NOMO-1 treated with dmso at 0.1 percent for 144 hours (cell line): ENCODE measurements around the gene PLPP1.

Source experiments
- DNase-seq: peaks from one replicate; lab custom pipeline; 2025; ENCODE audit not compliant: unreplicated experiment; lab: John Stamatoyannopoulos, UW

The PLPP1 gene

DNA sequence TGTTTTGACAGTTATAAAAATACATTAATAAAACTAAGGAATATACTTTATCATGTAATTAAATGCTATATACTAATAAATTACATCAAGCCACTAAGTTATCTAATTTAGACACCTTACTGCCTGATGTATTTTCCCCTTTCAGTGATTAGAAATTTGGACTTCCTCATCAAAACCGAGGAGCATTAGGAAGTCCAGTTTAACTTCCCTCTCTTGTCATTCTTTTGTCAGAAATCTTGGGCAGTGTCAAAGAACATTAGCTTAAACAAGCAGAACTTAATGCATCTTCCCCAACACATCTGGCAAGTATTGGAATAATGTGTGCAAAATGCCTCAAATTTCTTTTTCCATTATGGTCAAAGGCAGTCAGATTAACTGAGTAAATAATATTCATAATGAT lies 81.6 kb downstream of the PLPP1 start:
- no peak for DNase-seq

DNA sequence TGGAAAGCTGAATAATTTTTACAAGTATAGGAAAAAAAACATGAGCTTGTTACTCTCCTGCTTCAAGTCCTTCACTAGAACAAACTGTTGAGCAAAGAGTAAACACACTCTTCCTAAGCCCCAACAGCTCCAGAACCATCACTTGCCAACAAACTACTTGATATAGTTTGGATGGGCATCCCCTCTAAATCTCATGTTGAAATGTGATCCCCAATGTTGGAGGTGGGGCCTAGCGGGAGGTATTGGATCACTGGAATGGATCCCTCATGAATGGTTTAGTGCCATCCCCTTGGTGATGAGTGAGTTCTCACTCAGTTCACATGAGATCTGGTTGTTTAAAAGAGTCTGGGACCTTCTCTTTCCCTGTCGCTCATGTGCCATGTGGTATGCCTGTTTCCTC lies 82.8 kb downstream of the PLPP1 start:
- no peak for DNase-seq

DNA sequence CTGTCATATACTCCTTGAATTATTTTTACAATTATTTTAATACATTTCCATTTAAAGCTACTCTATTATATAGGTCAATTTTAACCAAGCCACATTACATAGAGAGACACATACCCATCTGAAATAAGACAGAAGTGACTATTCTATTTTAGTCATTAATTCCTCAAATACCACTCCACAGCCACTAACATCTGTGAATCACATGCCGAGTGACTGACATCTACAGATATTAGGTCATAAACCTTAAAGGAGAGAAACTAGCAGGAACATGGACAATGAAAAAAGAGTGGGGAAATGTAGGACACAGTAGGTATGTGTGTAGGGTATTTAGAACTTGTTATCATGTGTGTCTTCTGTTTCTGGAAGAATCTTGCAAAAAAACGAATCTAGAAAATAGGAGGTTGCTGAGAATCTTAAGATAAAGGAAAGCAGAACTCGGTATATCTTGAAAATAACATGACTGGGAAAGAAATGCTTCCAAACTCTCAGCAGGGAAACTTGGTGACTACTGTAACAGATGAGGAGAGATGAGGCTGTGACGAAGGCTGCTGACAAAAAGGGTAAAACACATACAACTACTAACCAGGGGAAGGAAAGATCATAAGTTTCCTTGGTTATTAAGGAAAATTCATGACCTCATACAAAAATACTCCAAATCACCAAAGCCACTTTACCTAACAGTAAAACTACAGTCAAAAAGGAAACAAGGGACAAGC lies 84.6 kb downstream of the PLPP1 start:
- DNase-seq, result no peak

GRCh38 chr5:55446640-55447351 lies 88.0 kb downstream of the PLPP1 start:
- DNase-seq, result no peak

GRCh38 chr5:55445791-55446190 lies 89.0 kb downstream of the PLPP1 start:
- DNase-seq, result no peak

DNA sequence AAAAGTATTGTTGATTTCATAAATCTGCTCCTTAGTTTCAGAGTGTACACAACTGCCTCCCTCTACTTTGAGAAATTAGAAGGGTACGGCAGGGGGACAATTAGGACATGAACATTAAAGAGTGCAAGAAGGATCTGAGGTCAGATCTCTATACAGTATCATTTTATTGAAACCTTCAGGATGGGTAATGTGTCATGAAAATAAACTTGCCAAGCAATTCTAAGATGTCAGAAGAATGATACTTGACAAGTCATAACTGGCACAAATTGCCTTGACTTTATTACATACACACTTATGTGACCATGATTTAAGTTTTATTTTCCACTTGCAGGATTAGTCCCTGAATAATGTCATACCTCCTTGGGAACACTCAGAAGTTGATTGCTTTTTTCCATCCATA lies 92.8 kb downstream of the PLPP1 start:
- DNase-seq, result no peak

DNA sequence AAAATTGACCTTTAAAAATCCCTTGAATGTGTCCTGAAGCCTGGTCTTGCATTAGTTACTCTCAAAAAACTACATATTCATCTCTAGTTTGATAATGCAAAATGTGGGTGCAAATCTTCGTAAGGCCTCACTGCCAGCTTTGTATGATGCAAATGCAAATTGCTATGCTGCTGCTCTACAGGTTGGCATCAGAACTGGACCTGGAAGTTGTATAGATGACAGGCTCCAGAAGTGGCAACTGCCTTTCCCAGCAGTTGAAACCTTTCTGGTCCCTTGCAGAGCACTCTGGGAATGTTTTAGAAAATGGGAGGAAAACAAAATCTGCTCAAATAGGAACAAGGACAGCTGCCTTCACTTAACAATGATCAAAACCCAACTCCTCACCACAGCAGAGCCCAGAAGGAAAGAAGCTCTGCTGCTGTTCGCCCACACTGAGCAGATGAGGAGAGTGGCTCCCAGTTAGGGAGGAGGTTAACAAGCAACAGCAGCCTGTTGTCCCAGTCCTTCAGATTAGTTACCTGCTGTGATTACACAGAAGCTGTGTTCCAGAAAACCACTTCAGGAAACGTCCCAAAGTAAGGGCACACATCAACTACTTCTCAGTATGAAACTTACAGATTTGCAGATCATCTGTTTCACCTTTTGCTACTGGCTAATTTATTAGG lies 93.5 kb downstream of the PLPP1 start:
- no peak for DNase-seq

DNA sequence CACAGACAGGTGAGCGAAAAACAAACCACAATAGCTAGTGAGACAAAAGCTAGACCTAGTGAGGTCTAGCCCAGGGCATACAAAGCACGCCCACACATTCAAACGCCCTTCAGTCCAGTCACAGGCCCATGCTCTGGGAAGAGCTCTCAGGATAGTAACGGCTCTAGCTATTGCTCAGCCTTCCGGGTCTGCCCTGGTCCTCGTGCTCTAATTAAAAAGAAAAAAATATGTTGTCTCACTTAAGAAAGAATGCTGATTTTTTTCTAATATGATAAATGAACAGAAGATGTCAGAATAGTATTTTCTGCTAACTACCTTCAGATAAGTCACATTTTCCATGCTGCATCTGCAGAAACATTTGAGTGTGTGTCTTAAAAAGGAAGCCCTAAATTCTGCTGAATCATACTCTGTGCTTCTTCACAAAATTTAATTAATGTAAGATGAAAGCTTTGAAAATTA lies 94.5 kb downstream of the PLPP1 start:
- no peak for DNase-seq

GRCh38 chr5:55438998-55439397 lies 95.8 kb downstream of the PLPP1 start:
- no peak for DNase-seq

GRCh38 chr5:55437859-55438206 lies 96.9 kb downstream of the PLPP1 start:
- no peak for DNase-seq

GRCh38 chr5:55437452-55437851 lies 97.3 kb downstream of the PLPP1 start:
- no peak for DNase-seq

DNA sequence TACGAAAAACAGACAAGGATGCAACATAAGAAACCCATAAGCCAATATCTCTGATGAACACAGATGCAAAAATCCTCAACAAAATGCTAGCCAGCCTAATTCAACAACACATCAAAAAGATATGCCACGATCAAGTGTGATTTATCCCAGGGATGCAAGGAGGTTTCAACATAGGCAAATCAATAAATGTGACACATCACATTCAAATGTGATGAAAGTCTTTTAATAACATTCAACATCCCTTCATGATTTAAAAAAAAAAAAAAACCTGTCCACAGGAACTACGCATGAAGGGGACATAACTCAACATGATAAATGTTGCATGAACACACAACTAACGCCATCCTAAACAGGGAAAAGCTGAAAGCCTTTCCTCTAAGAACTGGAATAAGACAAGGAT lies 102.2 kb downstream of the PLPP1 start:
- DNase-seq, result no peak

DNA sequence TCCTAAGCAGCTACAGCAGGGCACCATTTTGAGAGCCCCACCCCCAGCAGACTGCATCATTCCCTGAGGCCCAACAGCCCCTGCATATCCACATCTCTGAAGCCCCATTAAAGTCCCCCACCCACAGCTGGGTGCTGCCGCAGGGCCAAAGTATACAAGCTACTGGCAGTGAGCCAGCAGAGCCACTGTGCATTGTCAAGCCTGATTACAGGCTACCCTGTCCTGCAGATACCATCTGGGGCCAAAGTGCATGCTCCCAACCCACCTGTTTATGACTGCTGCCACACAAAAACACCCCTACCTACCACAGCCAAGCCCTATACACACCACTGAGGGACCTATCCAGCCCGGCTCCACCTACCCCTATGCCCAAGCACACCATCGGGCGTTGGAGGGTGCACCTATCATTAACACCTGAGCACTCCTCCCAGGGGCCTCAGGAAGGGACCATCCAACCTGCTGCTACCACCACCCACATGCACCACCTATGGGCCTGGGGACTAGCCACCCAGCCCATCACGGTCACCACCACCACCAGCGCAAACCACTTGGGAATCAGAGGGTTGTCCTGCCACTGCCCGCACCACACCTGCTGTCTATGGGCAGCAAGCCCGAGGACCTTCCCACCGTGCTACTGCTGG lies 105.0 kb downstream of the PLPP1 start:
- DNase-seq, result no peak

DNA sequence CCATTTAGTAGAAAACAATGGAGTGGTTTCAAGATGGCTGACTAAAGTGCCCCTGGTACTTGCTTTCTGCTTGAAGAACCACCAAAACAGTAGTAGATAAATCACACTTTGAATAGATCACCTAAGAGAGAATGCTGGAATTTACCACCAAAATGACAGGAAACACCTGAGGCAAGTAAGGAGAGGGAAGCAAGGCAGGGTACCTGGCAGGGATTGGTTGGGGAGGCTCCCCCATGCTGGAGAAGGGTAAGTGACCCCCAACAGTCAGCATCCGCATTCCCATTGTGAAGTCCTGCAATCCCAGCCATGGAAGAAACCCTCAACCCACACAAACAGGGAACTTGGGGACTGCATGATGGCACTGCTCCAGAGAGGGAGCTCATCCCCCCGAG lies 105.5 kb downstream of the PLPP1 start:
- DNase-seq, result no peak

DNA sequence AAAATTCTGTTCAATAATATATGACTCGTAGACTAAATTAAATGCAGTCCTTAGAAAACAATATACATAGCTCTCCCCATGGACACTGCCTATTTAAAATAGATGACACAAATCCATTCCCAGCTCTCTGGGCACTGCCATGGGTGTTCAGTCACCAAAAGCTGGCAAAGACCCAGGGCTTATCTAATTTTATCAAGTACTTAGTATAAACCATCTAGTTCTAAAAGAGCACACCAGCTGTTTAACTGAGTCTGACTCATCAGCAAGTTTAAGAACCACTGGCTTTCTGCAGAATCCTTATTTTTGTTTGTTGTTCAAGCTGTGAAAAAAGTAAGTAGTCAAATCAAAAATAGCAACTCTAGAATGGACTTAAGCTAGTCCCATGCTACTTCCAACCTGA lies 107.6 kb downstream of the PLPP1 start:
- no peak for DNase-seq

- DNase-seq, result no peak
These were observed 108.3 kb downstream of the PLPP1 start for GRCh38 chr5:55426455-55426854.

DNA sequence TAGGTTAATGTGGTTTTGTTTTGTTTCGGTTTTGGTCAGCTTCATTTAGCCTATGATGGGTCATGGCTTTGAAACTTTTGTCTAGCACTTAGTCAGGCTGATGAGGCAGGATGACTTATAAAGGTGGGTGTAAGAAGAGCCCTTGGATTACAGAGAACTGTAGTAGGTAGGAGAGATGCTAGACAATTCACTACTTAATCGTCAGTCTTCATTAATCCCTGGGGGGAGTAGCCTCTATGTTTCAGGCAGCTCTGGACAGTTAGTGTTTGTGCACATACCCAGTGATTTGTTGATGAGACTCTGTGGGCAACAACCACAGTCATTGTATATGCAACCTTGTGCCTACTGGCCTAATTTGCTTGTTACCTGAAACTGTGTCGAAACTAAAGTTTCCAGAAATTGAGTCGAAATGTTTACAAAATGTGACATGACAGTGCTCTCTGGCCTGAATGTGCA lies 113.7 kb downstream of the PLPP1 start:
- no peak for DNase-seq

DNA sequence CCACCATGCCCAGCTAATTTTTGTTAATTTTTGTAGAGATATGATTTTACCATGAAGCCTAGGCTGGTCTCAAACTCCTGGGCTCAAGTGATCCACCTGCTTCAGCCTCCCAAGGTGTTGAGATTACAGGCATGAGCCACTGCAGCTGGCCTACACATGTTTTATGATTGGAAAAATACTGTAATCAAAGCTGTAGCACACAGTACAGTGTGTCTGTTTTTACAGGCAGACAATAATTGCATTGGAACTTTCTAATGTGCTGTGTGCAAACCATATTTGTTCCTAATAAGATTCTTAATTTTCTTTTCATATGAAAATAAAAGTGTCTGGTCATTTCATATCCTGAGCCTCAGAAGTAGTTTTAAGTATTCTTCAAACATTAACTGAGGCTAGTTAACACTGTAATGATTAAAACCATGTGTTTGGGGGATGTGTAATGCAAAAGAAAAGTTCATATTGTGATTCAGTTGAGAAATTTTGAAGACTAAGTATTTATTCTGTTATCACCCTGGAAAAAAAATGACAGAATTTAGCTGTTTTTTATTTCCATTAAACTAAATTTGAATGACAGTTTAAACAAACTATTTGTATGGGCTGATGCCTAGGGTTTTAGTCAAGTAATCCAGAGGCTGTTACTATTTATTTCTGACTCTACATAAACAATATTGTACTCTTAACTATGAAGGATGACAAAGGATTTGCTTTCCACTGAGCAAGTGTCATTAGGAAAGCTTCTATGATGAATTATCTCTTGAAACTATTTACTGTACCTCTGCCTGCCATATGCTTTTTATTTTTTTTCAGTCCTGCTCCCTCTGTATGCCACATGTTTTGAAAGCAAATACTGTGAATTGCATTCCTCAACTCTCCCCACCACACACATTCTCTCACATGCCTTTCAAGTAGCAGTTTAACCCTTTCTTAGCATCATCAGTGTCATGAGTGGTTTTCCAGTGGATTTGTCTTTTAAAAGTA lies 115.5 kb downstream of the PLPP1 start:
- DNase-seq, result no peak

- no peak for DNase-seq
These were observed 118.5 kb downstream of the PLPP1 start for GRCh38 chr5:55416306-55416705.

GRCh38 chr5:55415071-55415470 lies 119.7 kb downstream of the PLPP1 start:
- DNase-seq, result no peak

DNA sequence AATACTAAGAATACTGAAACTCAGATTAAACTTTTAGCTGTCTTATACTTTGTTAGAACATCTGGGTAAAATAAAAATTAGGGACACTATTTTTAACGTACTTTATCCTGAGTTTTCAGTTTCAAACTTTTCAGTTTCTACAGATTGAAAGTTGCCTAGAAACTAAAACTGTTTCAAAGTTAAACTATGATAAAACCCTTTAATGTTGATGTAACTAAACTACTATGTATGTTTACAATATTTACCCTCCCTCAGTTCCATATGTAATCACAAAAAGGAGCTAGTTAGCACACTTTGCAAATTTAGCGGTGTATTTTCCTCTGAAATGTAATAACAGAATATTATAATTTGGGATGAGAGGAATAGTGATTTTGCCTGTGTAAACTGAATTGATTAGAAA lies 121.1 kb downstream of the PLPP1 start:
- DNase-seq, result no peak
